Stimulated activated CD4-positive, alpha-beta T cell treated with anti-CD3 and anti-CD28 coated beads, Interleukin-15, amount 100 ng/mL, for 48 hours (primary cell): Measurements from ENCODE around the gene PFKL.

ENCODE experiments used
- DNase-seq, 2 donors: peaks; one replicate each; pipeline ENCODE4 v3.0.0-alpha.2; 2020; ENCODE audit warnings: low read depth in 2 of 2

Gene PFKL

GRCh38 chr21:44363278-44363677 lies 63.4 kb downstream of the PFKL start:
- DNase-seq = no peak

- no peak for DNase-seq
Measured at GRCh38 chr21:44364151-44365053, 64.5 kb downstream of the PFKL start.

- no peak for DNase-seq
Measured at GRCh38 chr21:44365251-44365966, 65.6 kb downstream of the PFKL start.

- DNase-seq = no peak
Measured at GRCh38 chr21:44365967-44366585, 66.2 kb downstream of the PFKL start.

GRCh38 chr21:44366586-44367211 lies 66.8 kb downstream of the PFKL start:
- DNase-seq = no peak

- no peak for DNase-seq
Measured at GRCh38 chr21:44368711-44369446, 69.0 kb downstream of the PFKL start.

GRCh38 chr21:44370027-44370735 lies 70.3 kb downstream of the PFKL start:
- DNase-seq = no peak

GRCh38 chr21:44370786-44371410 lies 71.0 kb downstream of the PFKL start:
- no peak for DNase-seq

GRCh38 chr21:44371596-44371995 lies 71.7 kb downstream of the PFKL start:
- DNase-seq = no peak

- DNase-seq = no peak
Measured at GRCh38 chr21:44372616-44373015, 72.8 kb downstream of the PFKL start.

- DNase-seq = no peak
Measured at GRCh38 chr21:44374601-44375280, 74.9 kb downstream of the PFKL start.

- DNase-seq = no peak
Measured at GRCh38 chr21:44375281-44375651, 75.4 kb downstream of the PFKL start.

GRCh38 chr21:44375761-44376241 lies 75.9 kb downstream of the PFKL start:
- DNase-seq = no peak

- no peak for DNase-seq
Measured at GRCh38 chr21:44376606-44377005, 76.8 kb downstream of the PFKL start.
